HG02642 (cell line): ENCODE results near the gene CHCHD6.

Experiments used
- ATAC-seq: cut with Tn5 transposase; IDR thresholded peaks from one replicate; pipeline ENCODE4 v1.9.1; 2021; ENCODE audit warnings: mild to moderate bottlenecking; ENCODE audit not compliant: unreplicated experiment, poor library complexity

Gene CHCHD6

DNA sequence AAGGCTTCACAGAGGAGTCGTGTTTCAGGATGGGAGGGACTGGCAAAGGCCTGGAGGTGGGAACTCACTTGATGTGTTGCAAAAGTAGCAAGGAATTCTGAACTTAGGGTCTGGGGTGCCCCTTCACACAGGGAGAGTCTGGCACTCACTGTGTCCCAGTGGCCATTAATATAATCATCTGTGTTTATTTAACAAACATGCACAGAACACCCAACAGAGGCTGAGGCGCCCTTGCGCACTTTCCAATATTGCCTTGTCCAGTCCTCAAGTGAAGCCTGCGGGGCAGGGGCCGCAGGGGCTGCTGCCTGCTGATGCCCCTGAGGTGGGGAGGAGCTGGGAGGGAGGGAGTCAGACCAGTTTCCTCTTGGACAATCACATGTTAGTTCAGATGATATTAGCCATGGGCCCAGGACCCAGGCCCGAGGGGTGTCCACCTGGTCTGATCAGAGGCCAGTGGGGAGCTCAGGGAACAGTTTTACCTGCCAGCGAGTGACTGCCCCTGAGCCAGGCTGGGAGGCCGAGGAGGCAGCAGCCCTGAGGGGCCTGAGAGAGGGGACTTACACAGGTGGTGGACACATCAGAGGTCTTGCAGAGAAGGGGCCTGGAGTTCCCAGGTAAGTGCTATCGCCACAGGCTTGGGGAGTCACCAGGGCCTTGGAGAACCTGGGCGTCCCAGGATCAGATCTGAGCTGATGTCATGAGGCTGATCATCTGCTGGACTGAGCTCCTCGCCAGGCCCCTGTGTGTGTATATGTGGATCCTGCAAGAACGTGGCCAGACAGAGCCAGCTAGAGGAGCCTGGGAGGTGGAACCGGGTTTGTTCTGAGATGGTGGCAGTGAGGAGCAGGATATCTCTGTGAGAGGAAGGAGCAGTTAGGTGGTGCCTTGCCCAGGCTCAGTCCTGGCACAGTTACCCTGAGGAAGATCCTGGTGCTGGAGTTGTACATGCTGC lies 35.3 kb upstream of the CHCHD6 start:
- ATAC-seq, result no peak

- no peak for ATAC-seq
Observed at GRCh38 chr3:126671521-126671920, 32.5 kb upstream of the CHCHD6 start.

- ATAC-seq, result no peak
Observed at GRCh38 chr3:126672340-126672739, 31.7 kb upstream of the CHCHD6 start.

DNA sequence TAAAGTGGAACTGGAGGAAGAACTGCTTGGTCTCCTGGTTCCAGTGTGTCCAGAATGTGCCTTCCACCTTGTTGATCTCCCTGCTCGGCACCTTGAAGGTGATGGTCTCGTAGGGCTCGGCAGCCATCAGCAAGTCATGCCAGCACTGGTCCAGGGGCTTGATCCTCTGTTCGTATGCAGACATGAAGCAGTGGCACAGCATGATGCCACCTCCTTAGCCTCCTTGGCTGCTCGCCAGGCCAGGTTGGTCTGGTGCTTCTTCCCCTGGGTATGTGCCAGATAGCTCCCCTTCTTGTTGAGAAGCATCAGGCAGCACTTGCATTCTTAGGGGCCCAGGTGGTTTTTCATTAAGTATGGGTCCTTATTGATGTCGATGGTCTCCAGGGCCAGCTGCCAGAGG lies 31.3 kb upstream of the CHCHD6 start:
- ATAC-seq, result no peak

DNA sequence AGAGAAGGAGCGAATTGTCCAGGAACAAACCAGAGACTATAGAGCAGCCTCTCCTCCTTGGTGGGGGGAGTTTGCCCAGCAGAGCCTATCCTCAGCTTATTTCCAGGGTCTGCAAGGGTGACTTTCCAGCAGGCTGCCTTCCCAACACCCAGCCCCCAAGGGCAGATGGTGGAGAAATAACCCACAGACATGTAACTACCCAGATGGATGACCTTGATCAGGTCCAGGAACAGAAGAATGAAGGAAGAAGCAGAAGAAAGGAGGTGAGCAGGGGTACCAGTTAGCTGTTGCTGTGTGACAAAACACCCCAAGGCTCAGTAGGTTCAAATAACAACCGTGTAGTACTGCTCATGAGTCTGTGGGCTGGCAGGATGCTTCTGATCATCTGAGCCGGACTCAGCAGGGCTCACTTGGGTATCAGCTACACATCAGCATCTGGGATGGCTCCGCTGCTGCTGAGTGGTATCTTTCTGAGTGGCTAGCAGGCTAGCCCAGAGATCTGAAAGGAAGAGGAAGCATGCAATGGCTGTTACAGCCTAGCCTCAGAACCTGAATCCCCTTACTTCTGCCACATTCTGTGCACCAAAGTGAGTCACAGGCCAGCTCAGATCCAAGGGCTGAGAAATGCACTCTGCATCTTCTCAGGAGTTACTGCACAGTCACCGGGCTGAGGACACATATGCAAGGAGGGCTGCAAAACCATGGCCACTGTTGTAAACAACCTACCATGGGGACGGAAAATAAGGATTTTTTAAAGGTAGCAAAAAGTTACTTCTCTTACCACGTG lies 26.9 kb upstream of the CHCHD6 start:
- no peak for ATAC-seq

GRCh38 chr3:126677862-126678503 lies 26.1 kb upstream of the CHCHD6 start:
- ATAC-seq, result no peak

GRCh38 chr3:126678693-126679317 lies 25.2 kb upstream of the CHCHD6 start:
- no peak for ATAC-seq

DNA sequence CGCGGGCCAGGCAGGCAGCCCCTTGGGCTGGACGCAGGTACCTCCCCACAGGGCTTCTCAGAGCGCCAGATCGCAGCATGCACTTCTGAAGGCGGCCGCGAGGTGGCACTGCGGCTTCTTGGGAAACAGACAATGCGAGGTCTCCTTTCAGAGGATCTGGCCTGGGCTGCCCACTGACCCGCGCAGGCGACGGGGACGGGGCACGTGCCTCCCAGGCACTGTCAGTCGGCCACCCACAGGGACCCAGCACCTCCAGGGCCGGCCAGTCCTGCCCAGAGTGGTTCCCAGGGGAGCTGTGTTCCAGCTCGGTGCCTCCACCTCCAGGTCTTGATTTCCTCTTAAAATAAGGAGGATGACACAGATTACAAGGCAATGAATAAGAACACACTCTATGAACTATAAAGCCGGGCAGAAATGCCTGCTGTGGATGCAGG lies 24.7 kb upstream of the CHCHD6 start:
- peak; percentile 62 for ATAC-seq

- no peak for ATAC-seq
Observed at GRCh38 chr3:126679831-126680666, 24.0 kb upstream of the CHCHD6 start.

GRCh38 chr3:126680667-126681055 lies 23.4 kb upstream of the CHCHD6 start:
- no peak for ATAC-seq

- no peak for ATAC-seq
Observed at GRCh38 chr3:126682009-126682408, 22.0 kb upstream of the CHCHD6 start.

GRCh38 chr3:126683069-126683468 lies 21.0 kb upstream of the CHCHD6 start:
- no peak for ATAC-seq

GRCh38 chr3:126684218-126684751 lies 19.8 kb upstream of the CHCHD6 start:
- ATAC-seq, result no peak

- no peak for ATAC-seq
Observed at GRCh38 chr3:126685021-126685420, 19.0 kb upstream of the CHCHD6 start.

- no peak for ATAC-seq
Observed at GRCh38 chr3:126685493-126685892, 18.5 kb upstream of the CHCHD6 start.

- no peak for ATAC-seq
Observed at GRCh38 chr3:126691765-126692164, 12.3 kb upstream of the CHCHD6 start.

GRCh38 chr3:126692858-126693257 lies 11.2 kb upstream of the CHCHD6 start:
- ATAC-seq, result no peak

GRCh38 chr3:126693921-126694320 lies 10.1 kb upstream of the CHCHD6 start:
- ATAC-seq, result no peak

- no peak for ATAC-seq
Observed at GRCh38 chr3:126696701-126697267, 7.3 kb upstream of the CHCHD6 start.
